Measurements from ENCODE around the gene MAP6. TPM values are rescaled to one million over a fixed set of nuclear protein-coding genes. Genes with fewer than 3 reads are reported as not detected.

The MAP6 gene
- total and polyA plus RNA-seq, 2 of the 13 experiments (the other 11 are each of a cell fraction or from before 2014, with no cell fraction given), result 0.04 TPM; not detected in 1

- Histone ChIP-seq H3K9me3 (ENCODE audit: low read length) (no peaks in the 10 kb centered on the region), H2AFZ (ENCODE audit: low read length) (no peak overlapping the region), H3K4me3 (replicated peaks in 1 of 3; ENCODE audit: insufficient read depth in 1 of 3, low read depth in 2 of 3, low read length in 3 of 3) (peak overlapping the region; percentile 46 to 71 (median 57); a peak in 5 of 6 replicates), H3K9ac (ENCODE audit: insufficient read depth, low read depth, low read length) (no peak overlapping the region), H4K20me1 (ENCODE audit: insufficient read depth, low read length) (no peaks in the 10 kb centered on the region; the same call in 1 of the 2 replicates), H3K4me2 (ENCODE audit: low read depth, low read length) (peak overlapping the region; percentile 74), H3K79me2 (ENCODE audit: insufficient read depth, low read length) (no peaks in the 10 kb centered on the region), H3K27ac (ENCODE audit: extremely low read length, insufficient read depth, low read length) (no peak overlapping the region), H3K36me3 (replicated peaks in 1 of 2; ENCODE audit: control insufficient read depth in 1 of 2, insufficient read depth in 2 of 2, low read length in 2 of 2) (no peaks in the 10 kb centered on the region), H3K4me1 (ENCODE audit: insufficient read depth, low read length) (peaks cover 7% of the 10 kb centered on the region; the same call in 1 of the 2 replicates), H3K27me3 (ENCODE audit: control insufficient read depth in 1 of 2, insufficient read depth in 2 of 2, low read length in 2 of 2) (peaks cover 6 to 67% of the 10 kb centered on the region in 2 experiments; a peak in 4 of 5 replicates)
- 25% methylated on average over 13 of the region's 73 CpGs for WGBS (ENCODE audit: low lambda C conversion rate)
- CTCF ChIA-PET (ENCODE audit: low intra/inter-chr PET ratio, low total read pairs), result no interaction called here
- POLR2A ChIA-PET, result no interaction called here
- in situ Hi-C loops (cut with HindIII; ENCODE audit: extremely low pct_ligation_motif_present, low pct_unique_long_range_greater_than_20kb) (no loop called here), intact Hi-C loops (cut with micrococcal nuclease; ENCODE audit: unreplicated experiment) (no loop called here)
- BruUV-seq (replicated peaks), result no TSS peak
- DNase-seq (ENCODE audit: low spot score) (no peak), FAIRE-seq (no peak), ATAC-seq (peak; percentile 64)
- no peak for TF ChIP-seq TEF (CRISPR knock-in tag; IDR thresholded peaks at IDR 0.05)
- no peak for TF ChIP-seq EEA1 (CRISPR knock-in tag; IDR thresholded peaks at IDR 0.05; ENCODE audit: borderline replicate concordance)
- TF ChIP-seq PAXIP1 (CRISPR knock-in tag; conservative IDR thresholded peaks at IDR 0.05), result no peak
- TF ChIP-seq RFX1 (IDR thresholded peaks at IDR 0.05), result peak; percentile 71
- TF ChIP-seq IRF9 (CRISPR knock-in tag; IDR thresholded peaks at IDR 0.05; ENCODE audit: borderline replicate concordance), result no peak
- TF ChIP-seq HINFP (CRISPR knock-in tag; IDR thresholded peaks at IDR 0.05; ENCODE audit: low read depth), result no peak
- no peak for TF ChIP-seq HNRNPL (IDR thresholded peaks at IDR 0.05; ENCODE audit: low read depth, low read length)
- no peak for TF ChIP-seq PHF20 (CRISPR knock-in tag; IDR thresholded peaks at IDR 0.05)
- TF ChIP-seq ZNF343 (CRISPR knock-in tag; IDR thresholded peaks at IDR 0.05), result no peak
- TF ChIP-seq UBTF (CRISPR knock-in tag; IDR thresholded peaks at IDR 0.05), result peak; percentile 34; the same call in 1 of the 2 replicates
- TF ChIP-seq ZNF207 (IDR thresholded peaks at IDR 0.05; ENCODE audit: borderline replicate concordance), result no peak
- TF ChIP-seq ZNF740 (CRISPR knock-in tag; IDR thresholded peaks at IDR 0.05), result no peak
- no peak for TF ChIP-seq SAP130 (CRISPR knock-in tag; IDR thresholded peaks at IDR 0.05; ENCODE audit: low read depth)
- no peak for TF ChIP-seq TBX3 (IDR thresholded peaks at IDR 0.05; ENCODE audit: borderline replicate concordance)
- no peak for TF ChIP-seq ZFP41 (CRISPR knock-in tag; IDR thresholded peaks at IDR 0.05; ENCODE audit: borderline replicate concordance)
Measured at GRCh38 chr11:75667831-75668450, 897 bp downstream of the MAP6 start.
